Choroid plexus epithelial cell (primary cell): Measurements from ENCODE around the gene PAX3.

ENCODE experiments used
- DNase-seq: peaks from one replicate; pipeline ENCODE4 v3.0.0-alpha.2; 2010; ENCODE audit warnings: low read depth
- H3K4me3 ChIP-seq: 2 replicates; pipeline ENCODE4 v1.5.1; 2011; ENCODE audit warnings: low read depth, mild to moderate bottlenecking, control low read depth, low read length, moderate library complexity
- TF ChIP-seq, protein P1 (sequence below): conservative IDR thresholded peaks from 2 replicates; pipeline ENCODE4 v1.5.1; 2011; ENCODE audit warnings: low read depth, mild to moderate bottlenecking, control low read depth, inconsistent platforms, low read length, moderate library complexity

The PAX3 gene

DNA sequence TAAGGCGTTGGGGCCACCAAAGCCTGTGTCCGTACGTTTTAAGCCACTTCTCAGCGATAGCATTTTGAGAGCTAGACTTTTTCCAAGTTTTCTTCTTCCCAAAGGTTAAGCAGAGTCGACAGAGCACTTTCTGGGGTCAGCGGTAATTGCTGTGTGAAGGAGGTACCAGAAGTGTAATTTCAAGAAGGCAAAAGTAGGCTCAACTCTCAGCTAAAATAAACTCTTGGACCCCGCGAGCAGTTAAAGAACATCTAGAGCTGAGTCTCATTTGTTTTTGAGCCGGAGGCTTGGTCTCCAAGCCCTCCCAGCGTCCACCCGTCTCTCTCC, 1.9 kb upstream of the PAX3 start:
- TF ChIP-seq, protein P1, sequence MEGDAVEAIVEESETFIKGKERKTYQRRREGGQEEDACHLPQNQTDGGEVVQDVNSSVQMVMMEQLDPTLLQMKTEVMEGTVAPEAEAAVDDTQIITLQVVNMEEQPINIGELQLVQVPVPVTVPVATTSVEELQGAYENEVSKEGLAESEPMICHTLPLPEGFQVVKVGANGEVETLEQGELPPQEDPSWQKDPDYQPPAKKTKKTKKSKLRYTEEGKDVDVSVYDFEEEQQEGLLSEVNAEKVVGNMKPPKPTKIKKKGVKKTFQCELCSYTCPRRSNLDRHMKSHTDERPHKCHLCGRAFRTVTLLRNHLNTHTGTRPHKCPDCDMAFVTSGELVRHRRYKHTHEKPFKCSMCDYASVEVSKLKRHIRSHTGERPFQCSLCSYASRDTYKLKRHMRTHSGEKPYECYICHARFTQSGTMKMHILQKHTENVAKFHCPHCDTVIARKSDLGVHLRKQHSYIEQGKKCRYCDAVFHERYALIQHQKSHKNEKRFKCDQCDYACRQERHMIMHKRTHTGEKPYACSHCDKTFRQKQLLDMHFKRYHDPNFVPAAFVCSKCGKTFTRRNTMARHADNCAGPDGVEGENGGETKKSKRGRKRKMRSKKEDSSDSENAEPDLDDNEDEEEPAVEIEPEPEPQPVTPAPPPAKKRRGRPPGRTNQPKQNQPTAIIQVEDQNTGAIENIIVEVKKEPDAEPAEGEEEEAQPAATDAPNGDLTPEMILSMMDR, result no peak
- DNase-seq, result no peak
- no peak overlapping the region for H3K4me3 ChIP-seq

DNA sequence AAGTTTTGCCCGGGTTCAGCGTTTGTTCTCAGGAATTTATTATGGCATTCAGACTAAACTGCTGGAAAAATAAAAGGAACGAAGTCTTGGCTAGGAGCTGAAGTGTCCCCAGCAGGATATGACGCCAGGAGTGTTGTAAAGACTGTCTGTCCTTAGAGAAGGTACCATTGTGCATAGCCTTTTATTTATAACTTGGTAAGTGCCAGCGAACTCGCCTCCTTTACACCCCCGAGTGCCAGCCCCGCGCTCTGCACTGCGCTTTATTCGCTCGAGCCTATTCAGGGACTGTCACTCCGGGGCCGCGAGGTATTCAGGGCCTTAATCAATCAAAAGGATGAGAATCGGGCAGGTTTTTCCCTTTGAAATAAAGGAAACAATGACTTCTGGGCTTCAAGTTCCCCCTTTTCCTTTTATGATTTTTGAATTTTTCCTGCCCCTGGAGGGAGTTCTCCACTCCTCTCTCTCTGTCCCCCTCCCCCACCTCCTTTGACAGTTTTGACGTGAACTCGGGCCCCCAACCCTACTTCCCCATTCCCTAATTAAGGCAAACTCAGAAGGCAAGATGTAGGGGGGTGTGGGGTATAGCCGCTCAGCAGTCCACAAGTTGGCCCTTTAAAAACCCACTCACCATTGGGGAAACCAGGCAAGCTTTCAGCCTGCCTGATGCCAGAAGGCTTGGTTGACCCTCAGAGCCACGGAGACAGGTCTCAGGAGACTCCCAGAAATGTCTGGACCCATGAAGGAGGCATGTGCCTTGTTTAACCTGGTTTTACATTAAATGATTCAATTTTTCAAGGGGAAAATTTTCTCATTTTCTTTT, 1.3 kb upstream of the PAX3 start:
- TF ChIP-seq, protein P1, result no peak
- DNase-seq, result no peak
- H3K4me3 ChIP-seq, result no peak overlapping the region

GRCh38 chr2:222298001-222298310, 842 bp downstream of the PAX3 start:
- H3K4me3 ChIP-seq, result no peak overlapping the region
- TF ChIP-seq, protein P1, result no peak

GRCh38 chr2:222297600-222297935, 1.2 kb downstream of the PAX3 start:
- TF ChIP-seq, protein P1, result no peak
- H3K4me3 ChIP-seq, result no peak overlapping the region
- DNase-seq, result no peak

More at GRCh38 chr2:222298001-222298310, 842 bp downstream of the PAX3 start:
- DNase-seq, result no peak

- DNase-seq, result no peak
- TF ChIP-seq, protein P1, result no peak
- no peak overlapping the region for H3K4me3 ChIP-seq
Observed at GRCh38 chr2:222296911-222297599, 1.7 kb downstream of the PAX3 start.

- no peak overlapping the region for H3K4me3 ChIP-seq
- TF ChIP-seq, protein P1, result no peak
- no peak for DNase-seq
Observed at GRCh38 chr2:222296311-222296741, 2.5 kb downstream of the PAX3 start.

- TF ChIP-seq, protein P1, result no peak
- H3K4me3 ChIP-seq, result peak overlapping the region; percentile 24
- DNase-seq, result peak; percentile 23
Observed at GRCh38 chr2:222295368-222296062, 3.3 kb downstream of the PAX3 start.
